NK-92 (cell line): ENCODE data around the gene CTNNA3.

Experiments
- DNase-seq: peaks from one replicate; lab custom pipeline; 2025; ENCODE audit not compliant: unreplicated experiment; lab: John Stamatoyannopoulos, UW

The CTNNA3 gene

DNA sequence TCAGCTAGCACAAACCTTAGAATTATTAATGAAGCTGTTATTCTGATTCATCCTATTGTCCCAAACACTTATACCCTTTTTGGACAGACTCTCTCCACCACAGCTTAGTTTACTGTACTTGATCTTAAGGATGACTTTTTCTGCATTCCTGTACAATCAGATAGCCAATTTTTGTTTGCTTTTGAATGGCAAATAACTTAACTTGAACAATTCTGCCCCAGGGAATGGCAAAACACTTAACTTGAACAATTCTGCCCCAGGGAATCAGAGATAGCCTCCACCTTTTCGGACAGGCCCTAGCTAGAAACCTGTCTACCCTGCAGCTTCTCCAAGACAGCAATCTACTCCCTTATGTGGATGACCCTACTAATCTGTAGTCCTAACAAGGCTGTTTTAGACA is 1438.2 kb downstream of the CTNNA3 start:
- no peak for DNase-seq

DNA sequence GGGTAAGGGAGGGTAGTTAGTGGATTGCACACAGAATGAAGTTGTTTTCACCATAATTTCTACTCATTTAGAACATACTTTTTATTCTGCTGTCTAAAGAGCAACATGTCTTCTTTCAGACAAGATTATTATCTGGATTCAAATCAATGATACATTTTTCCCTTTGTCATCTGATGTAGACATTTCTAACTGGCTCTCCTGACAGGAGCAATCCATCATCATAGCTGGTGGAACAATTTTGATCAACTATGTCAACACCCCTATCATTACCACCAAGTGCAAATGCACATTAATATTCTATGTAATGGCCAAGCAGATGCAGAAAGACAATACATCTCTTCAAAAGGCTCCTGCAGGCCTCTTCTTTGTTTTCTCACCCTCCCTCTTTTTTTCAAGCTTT is 1443.0 kb downstream of the CTNNA3 start:
- no peak for DNase-seq

DNA sequence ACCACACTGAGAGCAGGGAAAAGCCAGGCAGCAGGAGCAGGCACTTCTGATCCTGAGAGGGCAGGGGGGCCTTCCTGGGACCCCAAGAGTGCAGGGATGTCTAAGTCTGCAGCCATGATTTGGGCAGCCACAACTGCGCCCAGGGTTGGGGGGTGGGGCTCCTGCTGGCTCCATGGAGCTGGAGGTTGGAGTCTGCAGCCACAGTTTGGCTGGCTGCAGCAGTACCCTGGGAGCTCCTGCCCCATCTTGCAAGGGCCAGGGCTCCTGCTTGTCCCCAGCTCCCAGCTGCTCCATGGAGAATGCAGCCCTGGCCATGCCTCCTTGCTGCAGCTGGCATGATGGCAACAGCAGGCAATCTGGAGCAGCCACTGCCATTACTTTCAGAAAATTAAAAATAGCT is 1449.8 kb downstream of the CTNNA3 start:
- DNase-seq: no peak

DNA sequence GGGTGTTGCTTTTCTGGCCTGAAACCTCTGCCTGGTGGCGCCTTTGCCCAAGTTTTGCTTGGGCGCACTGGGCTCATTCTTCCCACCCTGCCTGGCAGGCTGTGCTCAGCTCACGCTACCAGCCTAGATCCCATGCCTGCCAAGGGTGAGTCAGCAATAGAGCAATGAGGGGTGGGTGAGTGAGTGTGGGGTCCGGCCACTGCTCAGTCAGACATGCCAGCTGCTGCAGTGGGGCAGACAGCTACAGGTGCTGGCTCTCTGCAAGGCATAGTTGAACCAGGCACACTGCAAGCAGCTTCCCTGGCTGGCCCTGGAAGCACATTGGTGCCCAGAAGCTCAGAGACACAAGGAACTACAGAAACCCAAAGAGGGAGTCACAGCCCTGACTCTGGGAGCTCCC is 1451.0 kb downstream of the CTNNA3 start:
- DNase-seq: no peak

DNA sequence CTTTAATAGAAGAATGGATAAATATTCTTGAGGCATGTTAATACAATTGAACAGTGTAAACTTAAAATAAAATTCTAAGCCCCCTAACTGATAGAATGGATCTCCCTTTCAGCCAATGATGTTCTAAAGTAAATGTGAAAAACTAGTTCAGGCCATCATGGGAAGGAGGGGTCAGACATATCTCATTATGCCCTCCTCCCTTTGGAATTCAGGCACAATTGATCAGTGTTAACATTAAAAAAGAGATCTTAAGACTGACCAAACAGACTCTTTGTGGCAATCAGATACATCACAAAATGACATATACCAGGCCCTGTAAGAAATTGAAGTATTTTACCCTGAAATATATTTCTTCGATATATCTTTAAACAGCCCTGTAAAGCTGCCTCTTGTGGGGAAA is 1453.1 kb downstream of the CTNNA3 start:
- DNase-seq: no peak

DNA sequence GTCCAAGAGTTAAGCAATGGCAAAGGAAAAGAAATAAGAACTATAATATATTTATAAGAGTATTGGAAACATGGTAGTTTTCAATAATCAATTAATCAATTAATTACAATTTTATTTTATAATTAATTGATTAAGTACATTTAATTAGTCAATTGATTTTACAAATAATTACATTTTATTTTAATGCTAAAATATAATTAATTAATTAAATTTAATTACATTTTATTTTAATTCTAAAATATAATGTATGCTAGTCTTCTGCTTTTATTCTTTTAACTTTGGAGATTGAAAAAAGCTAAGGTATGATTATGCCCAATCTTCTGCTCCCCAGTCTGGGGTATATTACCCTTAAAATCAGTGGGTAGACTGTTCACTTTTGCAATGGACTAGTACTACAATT is 1456.9 kb downstream of the CTNNA3 start:
- no peak for DNase-seq

DNA sequence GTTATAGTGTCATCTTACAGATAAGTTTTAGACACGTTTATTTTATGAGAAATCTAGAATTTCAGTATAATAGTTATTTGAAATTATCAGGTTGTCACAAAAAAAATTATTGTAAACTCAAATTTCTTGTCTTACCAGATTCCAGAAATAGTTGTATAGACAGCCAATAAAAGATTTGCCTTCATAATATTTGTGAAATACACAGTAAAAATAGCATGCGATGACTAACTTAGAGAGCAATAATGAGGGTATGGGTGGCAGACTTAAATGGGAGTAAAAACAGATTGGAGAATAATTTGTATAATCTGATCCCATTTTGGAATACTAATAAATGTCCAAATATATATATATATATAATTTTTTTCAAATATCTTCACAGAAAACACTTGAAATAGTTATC is 1457.7 kb downstream of the CTNNA3 start:
- no peak for DNase-seq

DNA sequence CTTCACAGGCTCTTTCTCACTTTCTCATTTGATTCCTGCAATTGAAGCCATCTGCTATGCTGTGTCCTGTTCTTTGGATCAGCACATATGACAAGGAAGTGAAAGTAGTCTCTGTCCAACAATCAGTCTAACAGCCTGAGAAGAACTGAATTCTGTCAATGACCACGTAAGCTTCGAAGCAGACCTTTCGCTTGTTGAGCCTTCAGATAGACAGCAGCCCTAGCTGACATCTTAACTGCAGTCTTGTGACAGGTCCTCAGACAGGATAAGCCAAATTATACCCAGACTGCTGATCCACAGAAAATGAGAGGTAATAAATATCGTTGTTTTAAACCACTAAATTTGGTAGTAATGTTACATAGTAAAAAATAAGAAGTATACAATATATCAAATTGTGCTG is 1461.1 kb downstream of the CTNNA3 start:
- no peak for DNase-seq

DNA sequence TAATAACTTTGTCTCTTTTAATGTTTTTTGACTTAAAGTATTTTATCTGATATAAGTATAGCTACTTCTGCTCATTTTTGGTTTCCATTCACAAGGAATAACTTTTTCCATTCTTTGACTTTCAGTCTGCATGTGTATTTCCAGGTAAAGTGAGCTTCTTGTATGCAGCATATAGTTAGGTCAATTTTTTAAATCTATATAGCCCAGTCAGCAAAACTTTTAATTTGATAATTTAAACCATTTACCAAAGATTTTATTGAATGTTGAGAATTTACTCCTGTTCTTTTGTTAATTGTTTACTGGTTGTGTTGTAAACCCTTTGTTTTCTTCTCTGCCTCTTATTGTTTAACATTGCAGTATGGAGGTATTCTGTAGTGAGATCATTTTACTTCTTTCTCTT is 1467.1 kb downstream of the CTNNA3 start:
- no peak for DNase-seq

DNA sequence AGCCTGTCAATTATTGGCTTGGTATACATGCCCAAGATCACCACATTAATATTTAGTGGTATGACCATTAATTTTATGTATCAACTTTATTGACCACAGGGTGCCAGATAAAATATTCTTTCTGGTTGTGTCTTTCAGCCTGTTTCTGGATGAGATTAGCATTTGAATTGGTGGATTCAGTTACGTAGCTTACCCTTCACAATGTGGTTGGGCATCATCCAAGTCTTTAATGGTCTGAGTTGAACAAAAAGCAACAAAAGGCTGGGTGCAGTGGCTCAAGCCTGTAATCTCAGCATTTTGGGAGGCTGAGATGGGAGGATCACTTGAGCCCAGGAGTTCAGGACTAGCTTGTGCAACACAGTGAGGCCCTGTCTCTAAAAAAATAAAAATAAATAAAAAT is 1472.3 kb downstream of the CTNNA3 start:
- no peak for DNase-seq

DNA sequence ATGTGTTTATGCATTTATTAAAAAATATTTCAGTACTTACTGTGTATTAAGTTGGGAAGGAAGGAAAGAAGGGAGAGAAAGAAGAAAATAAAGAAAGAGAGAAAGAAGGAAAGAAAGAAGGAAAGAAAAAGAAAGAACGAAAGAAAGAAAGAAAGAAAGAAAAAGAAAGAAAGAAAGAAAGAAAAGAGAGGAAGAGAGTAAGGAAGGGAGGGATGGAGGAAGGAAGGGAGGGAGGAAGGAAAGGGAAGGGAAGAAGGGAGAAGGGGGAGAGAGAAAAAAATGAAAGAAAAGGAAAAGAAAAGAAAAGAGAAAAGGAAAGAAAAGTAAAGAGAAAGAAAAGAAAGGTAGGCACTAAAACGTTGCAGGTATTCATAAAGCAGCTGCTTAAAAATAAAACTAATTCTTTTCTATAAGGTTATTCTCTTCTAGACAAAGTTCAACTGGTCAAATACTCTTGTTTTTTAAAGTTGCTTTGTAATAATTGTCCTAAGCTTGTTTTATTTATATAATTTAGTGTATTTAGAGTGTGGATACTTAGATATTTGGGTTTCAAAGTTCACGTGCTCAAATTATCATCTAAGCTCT is 1473.4 kb downstream of the CTNNA3 start:
- DNase-seq: no peak

DNA sequence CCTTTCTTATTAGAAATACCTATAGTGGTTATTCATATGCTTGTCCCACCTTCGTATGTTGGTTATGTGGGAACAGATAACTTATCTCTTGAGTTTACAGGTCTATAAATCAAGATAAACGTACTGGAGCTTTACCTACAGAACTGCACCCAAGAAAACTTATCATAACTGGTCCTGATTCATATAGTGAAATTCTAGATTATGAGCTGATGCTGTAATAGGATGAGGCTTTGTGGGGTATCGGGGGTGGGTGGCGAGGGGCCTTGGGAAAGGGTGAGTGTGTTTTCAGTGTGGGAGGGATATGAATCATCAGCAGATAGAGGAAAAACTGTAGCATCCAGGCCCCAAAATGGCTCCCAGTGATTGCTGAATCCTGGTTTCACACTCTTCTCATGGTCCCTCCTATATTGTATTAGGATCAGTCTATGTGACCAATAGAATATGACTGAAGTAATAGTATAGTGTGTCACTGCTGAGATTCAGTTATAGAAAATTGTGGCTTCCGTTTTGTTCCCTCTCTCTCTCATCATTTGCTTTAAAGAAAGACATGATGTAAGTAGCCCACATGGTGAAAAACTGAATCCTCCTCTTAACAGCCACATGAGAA is 1476.9 kb downstream of the CTNNA3 start:
- DNase-seq: no peak

DNA sequence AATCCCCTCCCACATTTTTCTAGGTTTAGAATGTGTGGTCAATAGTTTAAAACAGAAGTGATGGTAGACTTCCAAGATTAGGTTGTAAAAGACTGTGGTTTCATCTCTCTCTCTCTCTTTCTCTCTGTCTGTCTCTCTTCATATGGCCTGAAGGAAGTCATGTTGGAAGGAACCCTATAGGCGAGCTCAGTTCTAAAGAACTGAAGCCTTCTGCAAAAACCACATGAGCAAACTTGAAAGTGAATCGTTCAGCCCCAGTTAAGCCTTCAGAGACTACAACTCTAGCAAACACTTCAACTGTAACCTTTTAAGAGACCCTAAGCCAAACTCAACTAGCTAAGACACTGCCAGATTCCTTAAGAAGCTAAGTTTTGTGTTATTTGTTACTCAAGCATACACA is 1477.7 kb downstream of the CTNNA3 start:
- DNase-seq: no peak

DNA sequence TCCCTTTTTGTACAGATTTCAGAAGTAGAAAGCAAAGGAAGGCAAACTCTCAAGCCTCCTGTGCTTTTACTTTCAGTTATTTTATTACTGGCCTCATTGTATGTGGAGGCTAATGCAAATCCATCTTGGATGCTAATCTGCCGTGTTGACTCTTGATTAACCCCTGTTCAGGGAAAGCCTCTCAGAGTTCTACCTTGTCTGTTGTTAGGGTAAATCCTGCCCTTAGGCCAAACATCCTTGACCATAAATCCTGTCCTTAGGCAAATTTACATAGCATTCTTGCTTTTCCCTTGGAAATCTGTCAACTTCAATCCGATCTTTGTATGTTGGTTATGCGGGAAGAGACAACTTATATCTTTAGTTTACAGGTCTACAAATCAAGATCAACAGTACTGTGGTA is 1480.1 kb downstream of the CTNNA3 start:
- no peak for DNase-seq

DNA sequence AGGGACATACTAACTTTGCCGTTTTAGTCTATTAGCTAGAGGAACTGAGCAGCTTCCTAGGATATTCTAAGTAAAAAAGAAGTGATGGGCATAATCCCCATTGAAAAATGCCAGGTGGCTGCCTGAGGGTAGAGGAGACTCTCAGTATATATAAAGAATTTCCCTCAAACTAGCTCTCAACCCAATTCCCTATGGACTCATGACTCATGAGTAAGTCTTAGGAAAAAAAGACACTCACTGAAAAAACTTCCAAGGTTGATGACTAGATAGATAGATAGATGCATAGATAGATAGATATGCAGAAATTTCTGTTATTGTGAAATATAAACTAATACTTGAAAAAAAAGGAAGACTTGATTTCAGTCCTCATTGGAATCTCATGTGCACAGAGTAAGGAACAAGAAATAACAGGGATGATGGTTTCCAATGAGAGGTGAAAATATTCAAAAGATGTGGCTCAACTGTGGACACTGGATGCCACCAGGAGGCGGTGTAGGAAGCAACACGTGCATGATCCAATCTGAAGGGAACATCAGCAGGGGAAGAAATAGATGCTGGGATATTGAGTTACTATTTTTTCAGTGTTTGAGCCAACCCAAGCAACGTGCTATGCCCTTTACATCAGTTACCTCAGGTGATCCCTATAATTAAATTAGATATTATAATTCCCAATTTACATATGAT is 1481.1 kb downstream of the CTNNA3 start:
- DNase-seq: no peak

DNA sequence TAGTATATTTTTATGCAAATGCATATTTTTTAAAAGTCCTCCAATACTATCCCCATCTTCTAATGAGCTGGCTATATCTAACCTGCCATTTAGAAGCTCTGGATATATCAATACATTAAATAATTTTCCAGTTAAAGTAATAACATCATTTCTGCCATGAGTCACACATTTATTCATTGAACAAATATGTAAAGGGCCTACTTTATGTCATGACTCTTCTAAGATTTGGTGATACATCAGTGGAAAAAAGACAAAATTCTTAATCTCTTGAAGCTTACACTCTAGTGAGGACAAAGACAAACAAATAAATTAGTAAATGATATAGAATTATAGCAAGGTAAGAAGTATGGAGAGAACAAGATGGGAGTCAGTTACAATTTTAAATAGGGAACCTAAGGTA is 1487.0 kb downstream of the CTNNA3 start:
- DNase-seq: no peak

DNA sequence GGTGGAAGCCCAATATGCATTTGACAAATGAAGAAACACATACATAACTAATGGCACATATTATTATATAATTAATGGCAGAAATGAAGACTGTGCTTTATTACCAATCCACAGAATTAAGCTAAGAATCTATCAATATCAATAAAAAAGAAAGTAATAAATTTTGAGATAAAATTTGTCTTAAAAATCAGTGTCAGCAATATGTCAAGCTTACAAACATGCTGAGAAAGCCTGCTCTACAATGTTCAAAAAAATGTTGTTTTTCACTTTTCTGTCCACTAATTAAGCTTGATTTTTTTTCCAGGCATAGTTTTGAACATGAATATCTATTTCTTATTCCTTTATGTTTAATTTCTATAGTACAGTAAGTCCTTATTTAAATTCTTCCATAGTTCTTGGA is 1491.2 kb downstream of the CTNNA3 start:
- DNase-seq: no peak

DNA sequence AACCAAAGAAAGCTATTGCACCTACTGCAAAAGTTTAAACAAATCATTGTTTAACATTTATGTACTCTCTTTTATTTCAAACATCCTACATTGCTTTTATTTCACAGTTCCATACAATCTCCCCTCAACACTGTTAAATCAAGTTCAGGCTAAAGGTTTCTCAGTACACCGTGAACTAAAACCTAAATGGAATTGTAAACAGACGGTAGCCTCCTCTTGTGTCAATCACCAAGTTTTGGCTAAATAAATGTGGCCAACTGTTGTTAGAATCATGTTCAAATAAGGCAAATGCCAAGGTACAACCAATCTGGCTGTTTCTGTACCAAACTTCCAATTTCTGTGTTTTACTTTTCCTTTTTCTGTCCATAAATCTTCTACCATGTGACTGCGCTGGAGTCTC is 1493.9 kb downstream of the CTNNA3 start:
- DNase-seq: no peak

DNA sequence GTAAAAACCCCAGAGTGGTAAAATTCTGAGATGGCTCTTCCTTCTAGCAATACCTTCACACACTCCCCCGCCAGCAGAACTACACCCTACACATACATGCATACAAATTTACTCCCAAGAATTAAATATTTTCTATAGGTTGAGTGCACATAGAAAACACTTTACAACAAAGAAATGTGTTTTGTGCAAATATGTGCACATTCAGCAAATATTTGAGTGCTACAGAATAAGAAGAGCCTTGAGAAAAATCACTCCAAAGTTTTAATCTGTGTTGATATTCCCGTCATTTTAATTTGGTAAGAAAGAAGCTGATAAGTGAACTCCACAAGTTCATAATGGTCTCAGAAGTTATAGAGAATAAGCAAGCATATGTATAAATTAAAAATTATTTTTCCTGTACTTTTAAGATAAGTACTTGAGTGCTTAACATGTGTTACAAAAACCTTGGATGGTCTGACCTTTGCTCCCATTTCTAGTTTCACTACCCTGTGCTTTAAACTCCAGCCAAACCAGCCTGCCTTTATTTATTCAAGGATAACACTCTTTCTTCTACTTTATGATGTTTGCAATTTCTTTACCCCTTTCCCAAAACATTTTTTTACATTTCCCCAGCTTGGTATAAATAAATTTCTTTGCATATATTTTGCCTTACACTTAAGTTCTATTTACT is 1503.7 kb downstream of the CTNNA3 start:
- no peak for DNase-seq

DNA sequence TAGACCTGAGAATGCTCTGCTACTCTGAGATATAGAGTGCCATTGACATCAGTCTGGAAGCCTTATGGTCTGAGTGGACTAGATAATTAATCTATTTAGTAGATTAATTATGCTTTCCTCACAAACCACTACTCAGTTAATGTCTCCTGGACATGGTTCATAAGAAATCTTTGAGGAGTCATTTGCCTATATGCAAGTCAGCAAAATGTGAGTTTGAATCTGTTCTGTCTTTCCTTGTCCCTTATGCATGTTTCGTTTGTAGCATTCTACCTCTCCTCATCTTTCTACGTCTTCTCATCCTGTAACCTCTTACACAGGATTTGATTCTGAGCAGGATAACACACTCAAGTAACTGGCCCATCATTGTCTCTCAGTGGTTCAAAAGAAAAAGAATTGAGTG is 1505.6 kb downstream of the CTNNA3 start:
- no peak for DNase-seq

DNA sequence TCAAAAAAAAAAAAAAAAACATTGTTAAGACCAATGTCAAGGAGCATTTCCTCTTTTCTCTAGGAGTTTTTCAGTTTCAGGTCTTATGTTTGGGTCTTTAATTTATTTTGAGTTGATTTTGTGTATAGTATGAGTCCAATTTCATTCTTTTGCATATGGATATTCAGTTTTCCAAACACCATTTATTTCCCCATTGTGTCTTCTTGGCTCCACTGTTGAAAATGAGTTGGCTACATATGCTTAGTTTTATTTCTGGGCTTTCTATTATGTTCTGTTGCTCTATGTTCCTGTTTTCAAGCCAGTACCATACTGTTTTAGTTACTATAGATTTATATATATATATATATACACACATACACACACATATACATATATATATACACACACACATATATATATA is 1506.7 kb downstream of the CTNNA3 start:
- DNase-seq: no peak

DNA sequence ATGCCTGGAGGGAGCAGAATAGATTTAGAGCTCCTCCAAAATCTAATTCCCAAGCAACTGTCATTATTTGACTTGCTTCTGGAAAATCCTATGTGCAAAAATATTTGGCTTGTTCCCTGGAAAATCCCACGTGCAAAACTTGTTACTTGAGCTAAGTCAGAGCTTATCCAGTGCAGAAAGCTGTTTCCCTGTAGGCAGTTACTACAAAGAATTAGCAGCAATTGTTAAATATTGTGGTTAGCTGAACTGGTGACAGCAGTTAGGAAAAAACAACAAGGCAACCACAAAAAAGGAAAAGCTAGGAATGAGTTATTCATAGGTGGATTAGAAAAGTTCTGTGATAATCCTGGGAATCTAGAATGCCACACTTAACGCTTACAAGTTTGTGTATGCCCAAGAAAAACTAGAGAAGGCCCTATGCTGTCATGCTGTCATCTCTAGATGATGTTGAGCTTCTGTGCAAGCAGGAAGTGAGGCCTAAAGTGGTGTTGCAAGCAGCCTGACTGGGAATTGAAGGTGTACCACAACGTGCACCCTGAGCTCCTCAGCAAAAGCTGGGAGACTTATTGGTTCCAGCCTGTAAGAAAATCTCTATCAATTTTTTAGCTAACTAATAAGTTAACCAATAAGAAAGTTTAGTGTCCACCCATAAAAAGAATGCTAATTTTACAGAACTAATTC is 1508.8 kb downstream of the CTNNA3 start:
- no peak for DNase-seq
